NCI-H2107 (cell line): ENCODE data around the gene METTL21C.

ENCODE experiments used
- DNase-seq: peaks from one replicate; lab custom pipeline; 2025; lab: John Stamatoyannopoulos, UW

The METTL21C gene

GRCh38 chr13:102667023-102667422 is 27.8 kb downstream of the METTL21C start:
- DNase-seq, result no peak

GRCh38 chr13:102659168-102659713 is 35.6 kb downstream of the METTL21C start:
- DNase-seq, result no peak

- no peak for DNase-seq
Measured at GRCh38 chr13:102658660-102659059, 36.2 kb downstream of the METTL21C start.

GRCh38 chr13:102657630-102658029 is 37.2 kb downstream of the METTL21C start:
- DNase-seq, result no peak

DNA sequence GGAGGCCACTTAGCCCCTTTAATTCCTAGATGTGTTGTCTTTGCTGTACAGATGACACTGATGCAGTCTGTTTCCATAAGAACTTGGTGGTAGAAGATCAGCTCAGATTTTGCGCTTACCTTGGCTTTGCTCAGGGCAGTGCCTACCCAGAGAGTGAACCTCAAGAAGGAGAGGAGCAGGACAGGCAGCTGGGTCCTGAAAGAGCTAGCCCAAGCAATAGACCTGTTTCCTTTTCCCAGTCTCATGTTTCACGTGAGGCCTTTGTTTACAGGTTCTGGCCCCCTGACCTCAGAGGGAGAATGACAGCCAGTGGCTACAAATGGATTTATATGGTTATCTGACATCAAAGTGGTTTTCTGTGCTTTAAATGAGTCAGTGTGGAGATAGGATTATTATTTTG is 40.1 kb downstream of the METTL21C start:
- no peak for DNase-seq

DNA sequence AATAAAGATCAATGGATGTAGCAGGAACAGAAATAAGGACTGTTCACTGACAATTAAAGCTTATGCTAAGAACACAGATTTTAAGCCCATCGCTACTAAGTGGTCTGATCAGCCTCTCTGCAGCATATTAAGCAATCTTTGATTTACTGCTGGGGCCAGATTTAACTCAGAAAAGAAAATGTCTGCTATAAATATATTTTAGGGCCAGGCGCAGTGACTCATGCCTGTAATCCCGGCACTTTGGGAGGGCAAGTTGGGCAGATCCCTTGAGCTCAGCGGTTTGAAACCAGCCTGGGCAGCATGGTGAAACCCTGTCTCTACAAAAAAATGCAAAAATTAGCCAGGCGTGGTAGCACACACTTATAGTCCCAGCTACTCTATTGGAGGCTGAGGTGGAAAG is 43.0 kb downstream of the METTL21C start:
- DNase-seq, result no peak

- no peak for DNase-seq
Measured at GRCh38 chr13:102651392-102651791, 43.5 kb downstream of the METTL21C start.

- no peak for DNase-seq
Measured at GRCh38 chr13:102650444-102650843, 44.4 kb downstream of the METTL21C start.

DNA sequence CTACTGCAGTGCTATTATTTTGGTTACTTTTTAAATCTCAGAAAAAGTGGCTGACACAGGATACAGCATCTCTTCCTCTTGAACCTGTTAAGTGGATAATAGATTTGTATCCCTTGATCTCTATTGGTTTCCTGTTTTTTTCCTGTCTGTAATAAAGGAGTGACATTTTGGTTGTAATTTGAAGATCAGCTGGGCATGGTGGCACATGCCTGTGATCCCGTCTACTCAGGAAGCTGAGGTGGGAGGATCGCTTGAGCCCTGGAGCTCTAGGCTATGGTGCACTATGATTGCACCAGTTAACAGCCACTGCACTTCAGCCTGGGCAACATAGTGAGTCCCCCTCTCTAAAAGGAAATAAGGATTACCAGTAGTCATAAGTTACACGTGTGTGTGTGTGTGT is 46.8 kb downstream of the METTL21C start:
- DNase-seq, result peak; percentile 3

GRCh38 chr13:102645701-102646100 is 49.1 kb downstream of the METTL21C start:
- no peak for DNase-seq

DNA sequence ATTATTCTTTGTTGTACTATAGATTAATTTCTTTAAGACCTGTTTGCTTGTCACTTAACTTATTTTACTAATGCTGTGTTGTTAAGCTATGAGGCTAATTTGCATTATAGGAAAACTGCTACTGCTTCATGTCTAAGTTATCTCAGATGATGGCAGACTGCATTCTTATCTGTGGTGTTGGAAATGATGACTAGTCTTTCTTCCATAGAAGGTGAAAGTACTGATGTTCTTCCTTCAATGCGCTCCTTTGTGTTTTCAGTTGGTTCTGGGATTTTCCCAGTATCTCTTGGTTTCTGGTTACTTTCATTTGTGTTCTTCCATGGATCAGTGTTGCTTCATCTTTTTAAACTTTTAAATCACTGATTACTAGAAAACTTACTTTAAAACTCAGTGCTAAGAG is 51.2 kb downstream of the METTL21C start:
- DNase-seq, result no peak

DNA sequence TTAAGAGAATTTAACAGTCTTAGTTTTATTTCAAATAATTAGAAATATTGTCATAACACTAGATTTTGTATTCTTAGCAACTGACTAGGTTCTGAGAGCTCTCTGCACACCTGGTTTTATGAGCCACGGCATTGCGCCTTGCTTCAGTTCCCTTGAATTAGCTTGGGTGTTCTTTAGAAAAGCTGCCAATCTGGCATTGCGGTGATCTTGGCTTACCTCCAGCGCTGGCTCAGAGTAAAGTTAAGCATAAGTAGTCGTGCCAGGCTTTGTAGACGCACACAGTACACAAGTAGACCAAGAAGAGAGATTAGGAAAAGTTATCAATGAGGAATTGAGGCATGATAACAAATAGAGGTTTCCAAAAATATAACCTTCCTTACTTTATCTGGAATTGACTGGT is 52.4 kb downstream of the METTL21C start:
- DNase-seq, result peak; percentile 71

GRCh38 chr13:102642029-102642428 is 52.8 kb downstream of the METTL21C start:
- no peak for DNase-seq

GRCh38 chr13:102638741-102639140 is 56.1 kb downstream of the METTL21C start:
- DNase-seq, result no peak
